ENCODE results near the gene DOK6. TPM values are rescaled to one million over a fixed set of nuclear protein-coding genes. Genes with fewer than 3 reads are reported as not detected.

The DOK6 gene
- total RNA-seq, 5 donors from 2014 or later (not counting 1 experiment from before 2014, with no cell fraction given): 0.03 TPM; not detected in 4

DNA sequence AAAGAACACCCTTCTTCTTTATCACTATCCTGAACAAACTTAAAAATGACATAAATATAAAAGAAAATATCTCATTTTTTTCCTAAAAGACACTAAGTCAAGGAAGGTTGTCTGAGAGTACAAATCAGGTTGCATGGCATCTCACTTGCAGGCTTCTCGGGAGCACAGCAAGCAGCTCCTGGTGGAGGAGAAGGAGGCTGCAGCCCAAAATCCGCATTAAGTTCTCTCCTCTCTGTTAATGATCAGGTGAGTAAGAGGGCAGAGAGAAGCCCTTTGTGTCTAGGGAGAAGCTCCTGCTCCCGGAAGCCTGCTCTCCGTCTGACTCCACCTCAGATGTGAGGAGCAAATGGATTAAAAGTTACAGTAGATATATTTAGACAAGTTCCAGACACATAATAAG is 35.0 kb upstream of the DOK6 start:
- CTCF ChIA-PET: no interaction called here

DNA sequence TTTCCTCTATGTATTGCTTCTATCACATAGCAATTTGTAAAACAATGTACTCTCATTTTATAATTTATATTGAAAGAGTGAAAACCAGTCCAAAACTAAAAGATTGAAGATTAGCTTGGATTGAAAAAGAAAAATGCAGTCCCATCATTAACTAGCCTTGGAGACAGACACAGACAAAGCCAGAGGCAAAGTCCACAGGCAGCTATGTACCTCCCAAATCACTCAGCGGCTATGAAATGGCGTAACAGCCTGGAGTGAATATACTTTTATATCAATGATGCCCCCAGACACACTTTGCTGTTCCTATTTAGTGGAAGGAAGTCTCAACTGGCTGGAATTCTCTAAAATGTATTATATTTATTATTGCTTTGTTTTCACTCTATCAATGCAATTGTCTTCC is 33.6 kb upstream of the DOK6 start:
- Histone ChIP-seq H3K4me1 (ENCODE audit: control insufficient read depth in 1 of 2, extremely low read depth in 1 of 2, insufficient read depth in 2 of 2, low read length in 2 of 2) (no peaks in the 10 kb centered on the region), H3K9me3 (no peaks in the 10 kb centered on the region), H3K27me3 (replicated peaks in 1 of 2; ENCODE audit: control insufficient read depth in 2 of 2, extremely low read depth in 1 of 2, insufficient read depth in 2 of 2, low read length in 1 of 2) (no peaks in the 10 kb centered on the region), H3K4me3 (ENCODE audit: control insufficient read depth in 1 of 2, extremely low read depth in 1 of 2, low read length in 1 of 2) (no peak overlapping the region), H3K27ac (ENCODE audit: low read length) (no peak overlapping the region), H3K36me3 (ENCODE audit: control insufficient read depth in 2 of 2, extremely low read depth in 1 of 2, insufficient read depth in 1 of 2, low read length in 1 of 2) (no peaks in the 10 kb centered on the region)
- H3K27me3 Mint-ChIP-seq: peaks cover 1 to 3% of the 10 kb centered on the region in 2 donors
- no CpG with 5 or more reads among the region's 2 CpGs for WGBS (ENCODE audit: insufficient coverage)
- no peak overlapping the region for H3K4me3 Mint-ChIP-seq
- ATAC-seq (replicated peaks in 1 of 4): no peak
- no peak overlapping the region for H3K27ac Mint-ChIP-seq
- H3K9me3 Mint-ChIP-seq: no peaks in the 10 kb centered on the region
- no peaks in the 10 kb centered on the region for H3K36me3 Mint-ChIP-seq
- CTCF ChIA-PET: no interaction called here
- DNase-seq: no peak
- POLR2A ChIA-PET: no interaction called here
- no peaks in the 10 kb centered on the region for H3K4me1 Mint-ChIP-seq

More for the DNA sequence above, 35.0 kb upstream of the DOK6 start:
- POLR2A ChIA-PET: interaction anchor here in 1 of 2 donors (0.6 kb wide), 1 partner anchor 11 kb away, joined by 3 read pairs; no protein-coding TSS in a partner anchor
- peaks cover 1 to 3% of the 10 kb centered on the region in 2 donors for H3K27me3 Mint-ChIP-seq
- H3K4me3 Mint-ChIP-seq: no peak overlapping the region
- WGBS (ENCODE audit: insufficient coverage): 89% methylated on average over 2 of the region's 4 CpGs
- H3K27me3 ChIP-seq (replicated peaks in 1 of 2; ENCODE audit: control insufficient read depth in 2 of 2, extremely low read depth in 1 of 2, insufficient read depth in 2 of 2, low read length in 1 of 2): no peaks in the 10 kb centered on the region
- H3K4me3 ChIP-seq (ENCODE audit: control insufficient read depth in 1 of 2, extremely low read depth in 1 of 2, low read length in 1 of 2): no peak overlapping the region
- H3K4me1 ChIP-seq (ENCODE audit: control insufficient read depth in 1 of 2, extremely low read depth in 1 of 2, insufficient read depth in 2 of 2, low read length in 2 of 2): no peaks in the 10 kb centered on the region
- H3K4me1 Mint-ChIP-seq: no peaks in the 10 kb centered on the region
- ATAC-seq (replicated peaks in 1 of 4): no peak
- H3K9me3 Mint-ChIP-seq: no peaks in the 10 kb centered on the region
- H3K36me3 ChIP-seq (ENCODE audit: control insufficient read depth in 2 of 2, extremely low read depth in 1 of 2, insufficient read depth in 1 of 2, low read length in 1 of 2): no peaks in the 10 kb centered on the region
- H3K27ac ChIP-seq (ENCODE audit: low read length): no peak overlapping the region
- no peak overlapping the region for H3K27ac Mint-ChIP-seq
- H3K36me3 Mint-ChIP-seq: no peaks in the 10 kb centered on the region
- no peak for DNase-seq
- no peaks in the 10 kb centered on the region for H3K9me3 ChIP-seq

DNA sequence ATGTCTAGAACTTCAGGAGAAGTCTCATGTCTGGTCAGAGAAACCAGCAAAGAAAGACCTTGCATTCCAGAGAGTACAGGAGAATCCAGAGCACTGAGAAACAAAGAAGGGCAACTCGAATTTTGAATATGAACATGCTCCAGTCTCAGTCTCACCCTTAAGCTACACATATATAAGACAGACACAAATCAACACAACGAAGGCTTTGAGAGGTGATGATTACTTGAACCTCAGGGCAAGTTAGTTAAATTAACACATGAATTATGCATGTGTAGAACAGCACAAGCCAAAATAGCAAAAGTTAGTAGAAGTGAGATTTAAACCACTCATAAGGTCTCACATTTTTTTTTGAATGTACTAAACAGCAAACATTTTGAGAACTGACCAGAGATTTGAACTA is 29.0 kb upstream of the DOK6 start:
- no peaks in the 10 kb centered on the region for H3K36me3 Mint-ChIP-seq
- no peaks in the 10 kb centered on the region for H3K36me3 ChIP-seq (ENCODE audit: control insufficient read depth in 2 of 2, extremely low read depth in 1 of 2, insufficient read depth in 1 of 2, low read length in 1 of 2)
- no CpG with 5 or more reads among the region's 2 CpGs for WGBS (ENCODE audit: insufficient coverage)

DNA sequence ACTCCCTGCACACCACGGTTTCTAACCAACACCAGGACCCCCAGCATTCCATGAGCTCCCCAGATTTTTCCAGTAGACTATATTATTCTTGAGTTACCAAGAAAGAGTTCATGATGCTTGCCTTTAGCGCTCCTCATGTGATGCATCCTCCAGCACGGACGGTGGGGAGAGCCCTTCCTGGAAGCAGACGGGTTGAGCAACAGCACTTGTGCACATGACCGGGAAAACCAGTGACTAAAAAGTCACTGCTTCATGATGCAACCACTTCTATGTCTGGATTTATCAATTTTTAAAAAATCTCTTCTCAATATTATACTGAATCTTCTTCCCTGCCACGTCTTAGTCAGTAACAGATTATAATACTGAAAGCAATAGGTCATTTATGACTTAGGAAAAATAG is 20.4 kb upstream of the DOK6 start:
- Histone ChIP-seq H3K27me3 (replicated peaks in 1 of 2; ENCODE audit: control insufficient read depth in 2 of 2, extremely low read depth in 1 of 2, insufficient read depth in 2 of 2, low read length in 1 of 2) (no peaks in the 10 kb centered on the region), H3K9me3 (no peaks in the 10 kb centered on the region), H3K4me1 (ENCODE audit: control insufficient read depth in 1 of 2, extremely low read depth in 1 of 2, insufficient read depth in 2 of 2, low read length in 2 of 2) (no peaks in the 10 kb centered on the region), H3K27ac (ENCODE audit: low read length) (no peak overlapping the region), H3K36me3 (ENCODE audit: control insufficient read depth in 2 of 2, extremely low read depth in 1 of 2, insufficient read depth in 1 of 2, low read length in 1 of 2) (no peaks in the 10 kb centered on the region), H3K4me3 (ENCODE audit: control insufficient read depth in 1 of 2, extremely low read depth in 1 of 2, low read length in 1 of 2) (no peak overlapping the region)
- Mint-ChIP-seq H3K9me3 (peaks cover 0 to 4% (median 0%) of the 10 kb centered on the region in 3 donors), H3K4me3 (no peak overlapping the region), H3K27me3 (peaks cover 8% of the 10 kb centered on the region in 2 donors), H3K4me1 (no peaks in the 10 kb centered on the region), H3K36me3 (no peaks in the 10 kb centered on the region), H3K27ac (no peak overlapping the region)
- no peak for DNase-seq
- 92% methylated on average over 5 of the region's 7 CpGs for WGBS (ENCODE audit: insufficient coverage)
- ATAC-seq (replicated peaks in 1 of 4): no peak
- ChIA-PET CTCF (no interaction called here), POLR2A (no interaction called here)

More for the DNA sequence above, 29.0 kb upstream of the DOK6 start:
- Histone ChIP-seq H3K27me3 (replicated peaks in 1 of 2; ENCODE audit: control insufficient read depth in 2 of 2, extremely low read depth in 1 of 2, insufficient read depth in 2 of 2, low read length in 1 of 2) (no peaks in the 10 kb centered on the region), H3K4me3 (ENCODE audit: control insufficient read depth in 1 of 2, extremely low read depth in 1 of 2, low read length in 1 of 2) (no peak overlapping the region), H3K27ac (ENCODE audit: low read length) (no peak overlapping the region), H3K4me1 (ENCODE audit: control insufficient read depth in 1 of 2, extremely low read depth in 1 of 2, insufficient read depth in 2 of 2, low read length in 2 of 2) (no peaks in the 10 kb centered on the region), H3K9me3 (no peaks in the 10 kb centered on the region)
- DNase-seq (no peak), ATAC-seq (replicated peaks in 1 of 4) (no peak)
- Mint-ChIP-seq H3K4me3 (no peak overlapping the region), H3K27ac (no peak overlapping the region), H3K27me3 (peaks cover 1 to 7% of the 10 kb centered on the region in 2 donors), H3K9me3 (no peaks in the 10 kb centered on the region), H3K4me1 (no peaks in the 10 kb centered on the region)
- CTCF ChIA-PET: no interaction called here
- POLR2A ChIA-PET: no interaction called here

DNA sequence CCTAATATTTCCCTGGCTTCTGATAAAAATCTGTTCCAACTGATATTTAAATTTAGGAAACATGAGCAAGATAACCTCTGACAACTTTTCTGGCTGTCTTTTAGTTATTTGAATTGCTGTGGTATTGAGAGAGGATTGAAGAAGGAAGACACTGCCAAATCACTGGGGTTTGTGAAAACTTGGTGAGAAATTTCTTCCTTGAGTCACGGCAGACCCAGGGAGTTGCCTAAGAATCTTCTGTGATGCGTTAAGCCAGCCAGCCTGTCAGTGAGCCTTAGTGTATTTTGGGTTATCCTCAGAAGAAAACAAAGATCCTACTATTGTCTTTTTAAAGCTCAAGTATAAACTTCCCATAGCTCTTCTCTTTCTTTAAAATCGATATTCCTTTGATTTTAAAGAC is 17.5 kb upstream of the DOK6 start:
- Mint-ChIP-seq H3K4me3 (no peak overlapping the region), H3K4me1 (no peaks in the 10 kb centered on the region), H3K9me3 (peaks cover 0 to 4% (median 0%) of the 10 kb centered on the region in 3 donors), H3K27ac (no peak overlapping the region), H3K27me3 (peaks cover 5 to 9% of the 10 kb centered on the region in 2 donors), H3K36me3 (no peaks in the 10 kb centered on the region)
- WGBS (ENCODE audit: insufficient coverage): 17% methylated on average over 1 of the region's 3 CpGs
- no peak overlapping the region for H3K4me3 ChIP-seq (ENCODE audit: control insufficient read depth in 1 of 2, extremely low read depth in 1 of 2, low read length in 1 of 2)
- H3K27me3 ChIP-seq (replicated peaks in 1 of 2; ENCODE audit: control insufficient read depth in 2 of 2, extremely low read depth in 1 of 2, insufficient read depth in 2 of 2, low read length in 1 of 2): no peaks in the 10 kb centered on the region
- no peak for ATAC-seq (replicated peaks in 1 of 4)
- DNase-seq: no peak
- H3K27ac ChIP-seq (ENCODE audit: low read length): no peak overlapping the region
- CTCF ChIA-PET: no interaction called here
- no peaks in the 10 kb centered on the region for H3K9me3 ChIP-seq
- no peaks in the 10 kb centered on the region for H3K4me1 ChIP-seq (ENCODE audit: control insufficient read depth in 1 of 2, extremely low read depth in 1 of 2, insufficient read depth in 2 of 2, low read length in 2 of 2)
- H3K36me3 ChIP-seq (ENCODE audit: control insufficient read depth in 2 of 2, extremely low read depth in 1 of 2, insufficient read depth in 1 of 2, low read length in 1 of 2): no peaks in the 10 kb centered on the region
- POLR2A ChIA-PET: no interaction called here

DNA sequence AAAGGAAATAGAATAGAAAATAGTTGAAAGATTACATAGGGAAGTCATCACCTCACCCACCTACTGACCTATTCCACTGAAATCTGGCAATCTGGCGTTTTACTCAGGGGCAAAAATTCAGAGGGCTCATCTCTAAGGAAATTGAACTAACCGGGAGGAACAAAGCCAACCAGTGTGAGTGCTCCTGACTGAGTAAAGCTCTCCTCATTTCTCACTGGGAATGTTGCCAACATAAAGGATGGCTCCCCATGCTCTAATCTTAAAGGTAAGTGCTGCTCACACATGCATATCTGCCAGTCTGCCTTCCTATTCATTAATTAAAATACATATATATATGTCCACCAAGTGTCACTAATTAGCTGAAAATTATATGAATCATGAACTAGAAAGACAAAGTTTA is 13.5 kb upstream of the DOK6 start:
- H3K27me3 ChIP-seq (replicated peaks in 1 of 2; ENCODE audit: control insufficient read depth in 2 of 2, extremely low read depth in 1 of 2, insufficient read depth in 2 of 2, low read length in 1 of 2): no peaks in the 10 kb centered on the region
- ChIA-PET POLR2A (no interaction called here), CTCF (no interaction called here)
- no peak overlapping the region for H3K4me3 Mint-ChIP-seq
- H3K27me3 Mint-ChIP-seq: peaks cover 3 to 6% of the 10 kb centered on the region in 2 donors
- H3K27ac Mint-ChIP-seq: no peak overlapping the region
- H3K36me3 ChIP-seq (ENCODE audit: control insufficient read depth in 2 of 2, extremely low read depth in 1 of 2, insufficient read depth in 1 of 2, low read length in 1 of 2): no peaks in the 10 kb centered on the region
- no peaks in the 10 kb centered on the region for H3K9me3 ChIP-seq
- H3K4me1 Mint-ChIP-seq: no peaks in the 10 kb centered on the region
- no peaks in the 10 kb centered on the region for H3K36me3 Mint-ChIP-seq
- no peak overlapping the region for H3K27ac ChIP-seq (ENCODE audit: low read length)
- no peaks in the 10 kb centered on the region for H3K9me3 Mint-ChIP-seq
- 90% methylated on average over 1 of the region's 2 CpGs for WGBS (ENCODE audit: insufficient coverage)
- no peaks in the 10 kb centered on the region for H3K4me1 ChIP-seq (ENCODE audit: control insufficient read depth in 1 of 2, extremely low read depth in 1 of 2, insufficient read depth in 2 of 2, low read length in 2 of 2)
- ATAC-seq (replicated peaks in 1 of 4) (no peak), DNase-seq (no peak)
- no peak overlapping the region for H3K4me3 ChIP-seq (ENCODE audit: control insufficient read depth in 1 of 2, extremely low read depth in 1 of 2, low read length in 1 of 2)

DNA sequence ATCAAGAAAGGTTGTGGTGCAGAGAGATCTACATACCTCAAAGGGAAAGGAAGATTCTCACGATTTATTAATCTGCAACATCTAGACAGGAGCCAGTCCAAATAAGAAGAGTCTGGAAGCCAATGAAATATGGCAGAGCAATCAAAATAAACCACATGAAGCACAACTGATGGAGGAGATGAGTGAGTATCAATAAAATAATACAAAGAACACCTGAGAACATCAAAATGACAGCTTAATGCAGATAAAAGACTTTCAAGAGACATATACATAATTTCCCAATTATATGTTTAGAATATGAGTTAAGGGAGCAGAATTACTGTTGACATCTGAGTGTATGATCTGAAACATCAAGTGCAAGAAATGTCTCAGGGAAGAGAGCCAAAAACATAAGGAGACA is 12.5 kb upstream of the DOK6 start:
- Mint-ChIP-seq H3K9me3 (no peaks in the 10 kb centered on the region), H3K27ac (no peak overlapping the region), H3K27me3 (peaks cover 3 to 4% of the 10 kb centered on the region in 2 donors), H3K4me3 (no peak overlapping the region), H3K4me1 (no peaks in the 10 kb centered on the region), H3K36me3 (no peaks in the 10 kb centered on the region)
- Histone ChIP-seq H3K4me1 (ENCODE audit: control insufficient read depth in 1 of 2, extremely low read depth in 1 of 2, insufficient read depth in 2 of 2, low read length in 2 of 2) (no peaks in the 10 kb centered on the region), H3K27ac (ENCODE audit: low read length) (no peak overlapping the region), H3K9me3 (no peaks in the 10 kb centered on the region), H3K4me3 (ENCODE audit: control insufficient read depth in 1 of 2, extremely low read depth in 1 of 2, low read length in 1 of 2) (no peak overlapping the region), H3K27me3 (replicated peaks in 1 of 2; ENCODE audit: control insufficient read depth in 2 of 2, extremely low read depth in 1 of 2, insufficient read depth in 2 of 2, low read length in 1 of 2) (no peaks in the 10 kb centered on the region), H3K36me3 (ENCODE audit: control insufficient read depth in 2 of 2, extremely low read depth in 1 of 2, insufficient read depth in 1 of 2, low read length in 1 of 2) (no peaks in the 10 kb centered on the region)
- ChIA-PET CTCF (no interaction called here), POLR2A (no interaction called here)
- ATAC-seq (replicated peaks in 1 of 4) (no peak), DNase-seq (no peak)
- no CpG with 5 or more reads among the region's 1 CpG for WGBS (ENCODE audit: insufficient coverage)

Data from T-cell (primary cell).